HEK293T (cell line): ENCODE data around the gene DENND11.

Source experiments
- CTCF ChIA-PET: fragments of 350-600 bp; formaldehyde crosslinking; extraction: SDS; loops from one replicate; lab custom pipeline; 2021; ENCODE audit warnings: antibody characterized with exemption, inconsistent platforms; lab: Yijun Ruan, JAX
- POLR2A ChIA-PET: fragments of 350-600 bp; formaldehyde crosslinking; extraction: SDS; loops from one replicate; lab custom pipeline; 2020; ENCODE audit warnings: antibody characterized with exemption, inconsistent platforms; lab: Yijun Ruan, JAX
- DNase-seq: peaks from one replicate; pipeline ENCODE4 v3.0.0; 2012; ENCODE audit warnings: mixed read lengths; ENCODE audit errors: extremely low spot score
- ARNT ChIP-seq: fragments of 450-650 bp; IDR thresholded peaks from 2 replicates; pipeline ENCODE4 v1.6.1; 2017; ENCODE audit warnings: mild to moderate bottlenecking
- BHLHE40 ChIP-seq: fragments of 450-650 bp; IDR thresholded peaks from 2 replicates; pipeline ENCODE4 v1.6.1; 2016; ENCODE audit warnings: mild to moderate bottlenecking, moderate library complexity, borderline replicate concordance
- CTBP1 ChIP-seq: fragments of 450-650 bp; IDR thresholded peaks from 2 replicates; pipeline ENCODE4 v1.6.1; 2016; ENCODE audit warnings: borderline replicate concordance
- ELF4 ChIP-seq: fragments of 450-650 bp; IDR thresholded peaks from 2 replicates; pipeline ENCODE4 v1.6.1; 2017; ENCODE audit warnings: antibody characterized with exemption
- FOXA1 ChIP-seq: fragments of 450-650 bp; IDR thresholded peaks from 2 replicates; pipeline ENCODE4 v1.6.1; 2016; ENCODE audit warnings: mild to moderate bottlenecking
- FOXK2 ChIP-seq: fragments of 450-650 bp; IDR thresholded peaks from 2 replicates; pipeline ENCODE4 v1.6.1; 2016; ENCODE audit warnings: mild to moderate bottlenecking
- FOXM1 ChIP-seq: fragments of 450-650 bp; IDR thresholded peaks from 2 replicates; pipeline ENCODE4 v1.6.1; 2017; ENCODE audit warnings: mild to moderate bottlenecking, borderline replicate concordance
- HDGF ChIP-seq: fragments of 450-650 bp; IDR thresholded peaks from 2 replicates; pipeline ENCODE4 v1.6.1; 2017; ENCODE audit warnings: antibody characterized with exemption, borderline replicate concordance
- L3MBTL2 ChIP-seq: fragments of 450-650 bp; conservative IDR thresholded peaks from 2 replicates; pipeline ENCODE4 v1.6.1; 2016; ENCODE audit warnings: mild to moderate bottlenecking
- LEF1 ChIP-seq: fragments of 450-650 bp; IDR thresholded peaks from 2 replicates; pipeline ENCODE4 v1.6.1; 2017; ENCODE audit warnings: mild to moderate bottlenecking, borderline replicate concordance
- NFRKB ChIP-seq: fragments of 450-650 bp; IDR thresholded peaks from 2 replicates; pipeline ENCODE4 v1.6.1; 2016; ENCODE audit warnings: mild to moderate bottlenecking, moderate library complexity
- PKNOX1 ChIP-seq: fragments of 450-650 bp; IDR thresholded peaks from 2 replicates; pipeline ENCODE4 v1.6.1; 2016
- SP1 ChIP-seq: fragments of 450-650 bp; IDR thresholded peaks from 2 replicates; pipeline ENCODE4 v1.6.1; 2017
- SUZ12 ChIP-seq: fragments of 450-650 bp; IDR thresholded peaks from 2 replicates; pipeline ENCODE4 v1.6.1; 2016; ENCODE audit warnings: mild to moderate bottlenecking
- TARDBP ChIP-seq: fragments of 450-650 bp; IDR thresholded peaks from 2 replicates; pipeline ENCODE4 v1.6.1; 2016
- ZNF384 ChIP-seq: fragments of 450-650 bp; IDR thresholded peaks from 2 replicates; pipeline ENCODE4 v1.6.1; 2016

Gene DENND11

GRCh38 chr7:141717450-141717849 is 15.5 kb upstream of the DENND11 start:
- DNase-seq = no peak
- POLR2A ChIA-PET = interaction anchor here (1.5 kb wide), 1 partner anchor 20 kb away, joined by 4 read pairs; the partner anchor contains the start of gene SSBP1
- TF ChIP-seq TARDBP (no peak), CTBP1 (no peak), FOXM1 (no peak), NFRKB (no peak), ARNT (no peak), BHLHE40 (no peak), SP1 (no peak), LEF1 (no peak), FOXK2 (no peak), ZNF384 (no peak), HDGF (no peak), ELF4 (no peak), PKNOX1 (no peak), FOXA1 (no peak), L3MBTL2 (no peak), SUZ12 (no peak)
- CTCF ChIA-PET = interaction anchor here (1.8 kb wide), 1 partner anchor 21 kb away, joined by 5 read pairs; the partner anchor contains the start of gene SSBP1

- POLR2A ChIA-PET = interaction anchor here (0.9 to 1.5 kb wide), 4 partner anchors 14 to 22 kb away, joined by 3 to 11 read pairs (median 4); partner anchors contain the start of genes DENND11 and SSBP1
- CTCF ChIA-PET = interaction anchor here (0.6 to 1.3 kb wide), 3 partner anchors 11 to 582 kb away, joined by 3 to 4 read pairs (median 3); partner anchors contain the start of gene SSBP1
- TF ChIP-seq L3MBTL2 (no peak), ELF4 (no peak), ARNT (no peak), PKNOX1 (no peak), CTBP1 (no peak), FOXM1 (no peak), SUZ12 (no peak), LEF1 (no peak), BHLHE40 (no peak), SP1 (no peak), FOXA1 (no peak), NFRKB (no peak), HDGF (no peak), TARDBP (no peak), ZNF384 (no peak), FOXK2 (no peak)
- DNase-seq = no peak
Measured at GRCh38 chr7:141715794-141716689, 14.1 kb upstream of the DENND11 start.

DNA sequence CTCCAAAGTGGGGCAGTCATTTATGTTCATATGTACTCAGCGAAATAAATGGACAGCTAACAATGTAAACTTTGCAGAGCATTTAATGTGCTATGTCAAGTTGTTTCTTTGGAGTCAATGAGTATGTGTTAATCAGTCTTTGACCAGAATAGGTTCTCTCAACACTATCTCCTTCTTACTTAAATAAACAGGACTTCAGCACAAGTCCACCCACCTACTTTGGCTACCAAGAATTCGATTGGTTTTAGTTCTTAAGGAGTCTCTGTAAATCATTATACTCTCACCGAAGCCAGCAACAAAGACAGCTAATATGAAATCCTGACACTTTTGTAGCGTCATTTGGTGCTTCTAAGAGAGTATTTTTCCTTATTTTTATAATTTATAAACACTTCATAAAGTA is 13.1 kb upstream of the DENND11 start:
- TF ChIP-seq ZNF384 (no peak), FOXK2 (no peak), HDGF (no peak), FOXM1 (no peak), L3MBTL2 (no peak), BHLHE40 (no peak), TARDBP (no peak), CTBP1 (no peak), NFRKB (no peak), FOXA1 (no peak), LEF1 (no peak), SP1 (no peak), ARNT (no peak), PKNOX1 (no peak), ELF4 (no peak), SUZ12 (no peak)
- POLR2A ChIA-PET = interaction anchor here (1.0 to 1.5 kb wide), 2 partner anchors 14 to 23 kb away, joined by 3 to 11 read pairs; partner anchors contain the start of gene SSBP1
- DNase-seq = no peak
- CTCF ChIA-PET = interaction anchor here (0.7 to 1.3 kb wide), 2 partner anchors 23 to 583 kb away, joined by 3 to 4 read pairs; partner anchors contain the start of gene SSBP1

DNA sequence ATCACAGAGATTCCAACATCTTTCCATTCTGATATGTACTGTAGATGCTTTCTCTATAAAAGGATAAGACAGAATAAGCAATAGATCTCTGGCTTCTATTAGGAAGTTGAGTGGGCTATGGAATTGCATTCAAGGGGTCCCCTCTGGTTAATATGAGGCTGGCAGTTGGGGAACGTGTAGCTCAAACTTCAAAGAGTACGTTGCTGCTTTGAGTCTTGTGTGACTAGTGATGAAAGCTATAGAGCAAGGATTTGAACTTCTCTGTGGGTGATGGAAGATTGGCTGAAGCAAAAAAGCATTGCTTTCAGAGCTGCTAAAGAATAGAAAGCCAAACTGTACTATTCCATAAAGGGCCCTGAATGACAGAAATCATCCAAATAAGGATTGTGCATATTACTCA is 12.6 kb upstream of the DENND11 start:
- POLR2A ChIA-PET = interaction anchor here (1.5 kb wide), 1 partner anchor 24 kb away, joined by 11 read pairs; the partner anchor contains the start of gene SSBP1
- CTCF ChIA-PET = interaction anchor here (1.1 to 1.3 kb wide), 3 partner anchors 12 to 60 kb away, joined by 4 read pairs; partner anchors contain the start of gene SSBP1
- no peak for TF ChIP-seq HDGF
- no peak for TF ChIP-seq TARDBP
- no peak for TF ChIP-seq ZNF384
- no peak for TF ChIP-seq L3MBTL2
- no peak for TF ChIP-seq FOXM1
- TF ChIP-seq PKNOX1 = no peak
- no peak for TF ChIP-seq CTBP1
- TF ChIP-seq LEF1 = no peak
- TF ChIP-seq BHLHE40 = no peak
- TF ChIP-seq FOXA1 = no peak
- TF ChIP-seq SP1 = no peak
- no peak for TF ChIP-seq SUZ12
- TF ChIP-seq NFRKB = no peak
- no peak for TF ChIP-seq ARNT
- no peak for TF ChIP-seq ELF4
- TF ChIP-seq FOXK2 = no peak
- DNase-seq = no peak
